Liver (tissue), 9 donors: ENCODE data around the gene MAGOHB. TPM values are rescaled to one million over a fixed set of nuclear protein-coding genes. Genes with fewer than 3 reads are reported as not detected.

Experiments
- DNase-seq: peaks from one replicate; pipeline ENCODE4 v3.0.0-alpha.2; 2017; ENCODE audit warnings: low spot score
- H3K27ac ChIP-seq, 2 donors: one replicate each; pipeline ENCODE4 v1.7.0; 2013; ENCODE audit warnings: inconsistent platforms in 2 of 2, low read length in 2 of 2, control low read depth in 1 of 2, low read depth in 1 of 2, mild to moderate bottlenecking in 1 of 2
- H3K27me3 ChIP-seq, 4 donors: one replicate each; pipeline versions ENCODE4 v1.6.1 to v1.7.0; 2013; ENCODE audit warnings: low read length in 3 of 4, inconsistent platforms in 1 of 4, mild to moderate bottlenecking in 1 of 4, moderate library complexity in 1 of 4; ENCODE audit not compliant: control insufficient read depth in 4 of 4, insufficient read depth in 4 of 4
- H3K36me3 ChIP-seq, 4 donors: one replicate each; pipeline versions ENCODE4 v1.6.1 to v1.7.0; 2013; ENCODE audit warnings: low read length in 3 of 4, mild to moderate bottlenecking in 3 of 4, low read depth in 1 of 4, moderate library complexity in 1 of 4; ENCODE audit not compliant: control insufficient read depth in 4 of 4, insufficient read depth in 3 of 4
- H3K4me1 ChIP-seq, 4 donors: one replicate each; pipeline versions ENCODE4 v1.6.1 to v1.7.0; 2013; ENCODE audit warnings: low read length in 3 of 4, mild to moderate bottlenecking in 3 of 4, moderate library complexity in 1 of 4; ENCODE audit not compliant: control insufficient read depth in 4 of 4, insufficient read depth in 4 of 4
- H3K4me3 ChIP-seq, 3 donors: one replicate each; pipeline versions ENCODE4 v1.6.1 to v1.7.0; 2013; ENCODE audit warnings: low read length in 3 of 3, control low read depth in 1 of 3, low read depth in 1 of 3, mild to moderate bottlenecking in 1 of 3
- H3K9ac ChIP-seq, 2 donors: one replicate each; pipeline ENCODE4 v1.7.0; 2013; ENCODE audit warnings: low read length in 2 of 2, mild to moderate bottlenecking in 2 of 2, moderate library complexity in 2 of 2, control low read depth in 1 of 2, low read depth in 1 of 2
- H3K9me3 ChIP-seq, 4 donors: one replicate each; pipeline versions ENCODE4 v1.6.1 to v1.7.0; 2013; ENCODE audit warnings: low read length in 3 of 4; ENCODE audit not compliant: control insufficient read depth in 4 of 4
- EGR1 ChIP-seq, 2 donors: IDR thresholded peaks; 2 replicates each; pipeline ENCODE4 v1.6.1; 2016 to 2018; ENCODE audit warnings: antibody characterized with exemption in 2 of 2, low read depth in 2 of 2
- FOXA1 ChIP-seq: IDR thresholded peaks from 2 replicates; pipeline ENCODE4 v1.6.1; 2016; ENCODE audit warnings: antibody characterized with exemption
- FOXA2 ChIP-seq: IDR thresholded peaks from 2 replicates; pipeline ENCODE4 v1.6.1; 2016; ENCODE audit warnings: antibody characterized with exemption
- GABPA ChIP-seq, 2 donors: IDR thresholded peaks in 1 of 2; conservative IDR thresholded peaks in 1 of 2; 2 replicates each; pipeline ENCODE4 v1.6.1; 2016; ENCODE audit warnings: antibody characterized with exemption in 2 of 2, mild to moderate bottlenecking in 1 of 2, moderate library complexity in 1 of 2
- HNF4A ChIP-seq, 2 donors: conservative IDR thresholded peaks; 2 replicates each; pipeline ENCODE4 v1.6.1; 2016; ENCODE audit warnings: antibody characterized with exemption in 2 of 2, mild to moderate bottlenecking in 2 of 2
- HNF4G ChIP-seq: IDR thresholded peaks from 2 replicates; pipeline ENCODE4 v1.6.1; 2016; ENCODE audit warnings: antibody characterized with exemption
- NR2F2 ChIP-seq: IDR thresholded peaks from 2 replicates; pipeline ENCODE4 v1.6.1; 2016; ENCODE audit warnings: antibody characterized with exemption
- RXRA ChIP-seq, 2 donors: IDR thresholded peaks; 2 replicates each; pipeline ENCODE4 v1.6.1; 2017 to 2018; ENCODE audit warnings: antibody characterized with exemption in 2 of 2, mild to moderate bottlenecking in 1 of 2
- SP1 ChIP-seq: IDR thresholded peaks from 2 replicates; pipeline ENCODE4 v1.6.1; 2018; ENCODE audit warnings: antibody characterized with exemption, mild to moderate bottlenecking
- TAF1 ChIP-seq: conservative IDR thresholded peaks from 2 replicates; pipeline ENCODE4 v1.6.1; 2016; ENCODE audit warnings: antibody characterized with exemption, mild to moderate bottlenecking
- YY1 ChIP-seq: IDR thresholded peaks from 2 replicates; pipeline ENCODE4 v1.6.1; 2016; ENCODE audit warnings: antibody characterized with exemption, mild to moderate bottlenecking
- WGBS: extraction: QIAGEN DNeasy Blood & Tissue Kit; methylation state at CpG from one replicate; pipeline ENCODE4 v1.1.7; 2013; 5-methylcytosine and 5-hydroxymethylcytosine counted together
- polyA plus RNA-seq, 2 donors: library from polyadenylated mRNA; stranded (reverse) in 1 of 2; unstranded in 1 of 2; fragments of 200-250 nt in 1 of 2; fragments of >200 nt in 1 of 2; fragmentation: Nextera tagmentation in 1 of 2; extraction: Ambion mirVana in 1 of 2; gene quantifications; one replicate each; pipeline versions ENCODE4 v1.2.1 to v1.2.3, GENCODE V29; 2013 to 2015
- total RNA-seq, 2 donors: library from RNA; depleted of rRNA; stranded (reverse); fragments of >200 nt; gene quantifications; one replicate each; pipeline ENCODE4 v1.2.3, GENCODE V29; 2014
- TF ChIP-seq, protein P1 (sequence below): IDR thresholded peaks from 2 replicates; pipeline ENCODE4 v1.6.1; 2016; ENCODE audit warnings: antibody characterized with exemption
- TF ChIP-seq, protein P2 (sequence below): IDR thresholded peaks from 2 replicates; pipeline ENCODE4 v1.6.1; 2016; ENCODE audit warnings: antibody characterized with exemption
- donor health status: healthy.
- donor health status: healthy.
- donor health status: healthy.
- donor health status: healthy.
- donor health status: healthy.

MAGOHB gene
- total and polyA plus RNA-seq, 4 donors = 7.6 to 20.7 (median 8.9) TPM

DNA sequence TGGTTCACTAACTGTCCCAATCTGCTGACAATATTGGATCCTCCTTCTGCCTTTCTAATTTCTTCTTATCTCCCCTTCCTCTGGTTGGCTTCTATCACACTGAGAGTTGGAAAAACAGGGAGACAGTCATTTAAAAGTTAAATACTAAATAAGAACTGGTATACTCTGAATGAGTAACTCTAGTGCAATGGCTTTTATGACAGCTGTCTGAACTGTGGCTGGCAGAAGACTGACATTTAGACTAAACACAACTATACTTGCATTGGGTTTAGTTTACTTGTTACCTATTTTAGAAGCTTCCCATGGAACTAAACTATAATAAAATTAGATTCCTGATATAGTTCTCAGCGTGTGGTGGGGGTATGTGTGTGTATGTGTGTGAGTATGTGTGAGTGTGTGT is 7.9 kb upstream of the MAGOHB start:
- H3K9me3 ChIP-seq = no peaks in the 10 kb centered on the region
- H3K4me3 ChIP-seq = no peak overlapping the region
- no peaks in the 10 kb centered on the region for H3K27me3 ChIP-seq
- peaks cover 0 to 3% (median 1%) of the 10 kb centered on the region in 4 donors for H3K4me1 ChIP-seq
- no peak overlapping the region for H3K27ac ChIP-seq
- no peak overlapping the region for H3K9ac ChIP-seq
- no peak for TF ChIP-seq FOXA1
- WGBS = 69% methylated on average over 1 of the region's 1 CpG
- DNase-seq = no peak
- no peaks in the 10 kb centered on the region for H3K36me3 ChIP-seq

DNA sequence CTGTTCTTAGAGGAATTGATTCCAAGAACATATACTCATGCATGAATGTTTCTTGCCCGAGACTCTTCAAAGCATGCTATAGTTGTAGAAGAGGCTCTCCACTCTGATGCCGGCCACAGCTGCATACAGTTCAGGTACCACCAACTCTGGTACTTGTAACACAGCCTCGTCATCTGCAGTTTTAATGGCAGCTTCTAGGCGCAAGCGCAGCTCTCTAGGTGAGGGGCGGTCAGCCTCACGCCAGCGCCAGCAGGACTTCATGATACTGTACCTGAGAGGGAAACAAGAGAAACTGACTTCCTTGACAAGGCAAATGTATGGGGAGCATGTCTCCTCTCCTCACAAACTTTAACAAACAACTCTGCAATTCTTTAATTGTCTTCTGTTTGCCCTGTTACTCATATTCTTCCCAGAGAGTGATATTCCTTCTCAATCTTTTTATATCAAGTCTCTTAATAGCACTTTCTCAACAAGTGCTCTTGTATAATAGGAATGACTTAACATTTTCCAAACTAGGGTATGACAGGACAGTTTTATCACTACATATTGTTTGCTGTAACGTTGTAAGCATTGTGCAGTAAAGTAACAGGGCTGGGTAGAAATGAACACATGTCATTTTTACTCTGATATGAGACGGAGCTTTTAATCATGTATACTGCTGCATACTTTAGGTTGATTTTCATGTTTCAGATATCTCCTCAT is 6.8 kb upstream of the MAGOHB start:
- no peak overlapping the region for H3K9ac ChIP-seq
- H3K27me3 ChIP-seq = no peaks in the 10 kb centered on the region
- H3K4me1 ChIP-seq = peaks cover 0 to 3% (median 1%) of the 10 kb centered on the region in 4 donors
- no peaks in the 10 kb centered on the region for H3K36me3 ChIP-seq
- H3K9me3 ChIP-seq = no peaks in the 10 kb centered on the region
- H3K4me3 ChIP-seq = no peak overlapping the region
- TF ChIP-seq EGR1 (IDR thresholded peaks at IDR 0.05; ENCODE audit: low read depth in 2 of 2) = no peak
- TF ChIP-seq SP1 = no peak
- no peak for TF ChIP-seq RXRA (IDR thresholded peaks at IDR 0.05)
- TF ChIP-seq, protein P1, sequence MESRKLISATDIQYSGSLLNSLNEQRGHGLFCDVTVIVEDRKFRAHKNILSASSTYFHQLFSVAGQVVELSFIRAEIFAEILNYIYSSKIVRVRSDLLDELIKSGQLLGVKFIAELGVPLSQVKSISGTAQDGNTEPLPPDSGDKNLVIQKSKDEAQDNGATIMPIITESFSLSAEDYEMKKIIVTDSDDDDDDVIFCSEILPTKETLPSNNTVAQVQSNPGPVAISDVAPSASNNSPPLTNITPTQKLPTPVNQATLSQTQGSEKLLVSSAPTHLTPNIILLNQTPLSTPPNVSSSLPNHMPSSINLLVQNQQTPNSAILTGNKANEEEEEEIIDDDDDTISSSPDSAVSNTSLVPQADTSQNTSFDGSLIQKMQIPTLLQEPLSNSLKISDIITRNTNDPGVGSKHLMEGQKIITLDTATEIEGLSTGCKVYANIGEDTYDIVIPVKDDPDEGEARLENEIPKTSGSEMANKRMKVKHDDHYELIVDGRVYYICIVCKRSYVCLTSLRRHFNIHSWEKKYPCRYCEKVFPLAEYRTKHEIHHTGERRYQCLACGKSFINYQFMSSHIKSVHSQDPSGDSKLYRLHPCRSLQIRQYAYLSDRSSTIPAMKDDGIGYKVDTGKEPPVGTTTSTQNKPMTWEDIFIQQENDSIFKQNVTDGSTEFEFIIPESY = no peak
- no peak overlapping the region for H3K27ac ChIP-seq
- DNase-seq = no peak
- 77% methylated on average over 10 of the region's 10 CpGs for WGBS

DNA sequence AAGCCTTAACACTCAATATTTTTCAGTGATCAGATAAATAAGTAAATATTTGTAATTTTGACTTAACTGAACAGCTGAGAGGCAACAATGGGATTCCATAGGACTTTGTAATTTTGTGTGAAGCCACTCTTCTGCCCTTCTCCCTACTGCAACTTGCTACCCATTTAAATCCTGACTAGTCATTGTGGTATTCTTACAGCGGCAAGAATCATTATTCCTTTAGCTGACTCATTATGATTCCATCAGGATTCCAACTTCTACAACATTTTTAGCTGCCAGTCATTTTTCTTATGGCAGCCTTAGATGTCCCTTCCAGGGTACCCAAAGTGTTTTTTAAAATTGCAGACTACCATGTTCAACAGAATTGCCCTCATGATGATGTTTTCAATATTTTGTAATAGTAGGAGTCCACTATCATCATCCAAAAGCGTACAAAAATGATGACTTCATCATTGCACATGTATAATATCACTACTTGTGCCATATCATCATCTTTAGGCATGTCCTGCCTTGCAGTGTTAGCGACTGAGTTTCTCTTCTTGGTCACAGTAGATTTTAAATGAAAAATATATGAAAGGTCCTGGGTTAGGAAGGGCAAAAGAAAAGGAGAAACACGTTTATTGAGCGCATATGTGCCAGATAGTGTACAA is 5.1 kb upstream of the MAGOHB start:
- WGBS = 73% methylated on average over 5 of the region's 5 CpGs
- Histone ChIP-seq H3K4me3 (no peak overlapping the region), H3K27ac (no peak overlapping the region), H3K9ac (no peak overlapping the region), H3K36me3 (no peaks in the 10 kb centered on the region), H3K27me3 (no peaks in the 10 kb centered on the region), H3K4me1 (peaks cover 0 to 8% (median 1%) of the 10 kb centered on the region in 4 donors), H3K9me3 (no peaks in the 10 kb centered on the region)
- TF ChIP-seq FOXA2 (no peak), GABPA (IDR thresholded peaks at IDR 0.05 in 1 of 2, conservative IDR thresholded peaks at IDR 0.05 in 1 of 2) (no peak), HNF4G (no peak), EGR1 (IDR thresholded peaks at IDR 0.05; ENCODE audit: low read depth in 2 of 2) (no peak), YY1 (no peak), SP1 (no peak), NR2F2 (no peak), TAF1 (no peak), RXRA (IDR thresholded peaks at IDR 0.05) (no peak), HNF4A (conservative IDR thresholded peaks at IDR 0.05) (no peak)
- TF ChIP-seq, protein P2, sequence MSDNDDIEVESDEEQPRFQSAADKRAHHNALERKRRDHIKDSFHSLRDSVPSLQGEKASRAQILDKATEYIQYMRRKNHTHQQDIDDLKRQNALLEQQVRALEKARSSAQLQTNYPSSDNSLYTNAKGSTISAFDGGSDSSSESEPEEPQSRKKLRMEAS = no peak
- TF ChIP-seq, protein P1 = no peak
- DNase-seq = no peak
